Skin epidermis (tissue), 12 donors: ENCODE measurements around the gene DHRS13.
"Not testable (repeated sequence)": the region's sequence is repeated elsewhere in the genome, so short reads cannot be mapped to it uniquely, and the experiment has no call there.

ENCODE experiments used
- H3K27ac ChIP-seq, 21 experiments: fragments of 200-600 bp; sonication (generic) in 11 of 21; one replicate each; pipeline ENCODE4 v1.5.0; 2020; ENCODE audit warnings: mild to moderate bottlenecking in 3 of 21, inconsistent platforms in 2 of 21, moderate library complexity in 2 of 21
- H3K4me3 ChIP-seq, 7 experiments: fragments of 200-600 bp; sonication (generic) in 2 of 7; one replicate each; pipeline ENCODE4 v1.5.0; 2020; ENCODE audit warnings: inconsistent platforms in 2 of 7, mild to moderate bottlenecking in 2 of 7, moderate library complexity in 1 of 7

Gene DHRS13

GRCh38 chr17:28938552-28938951 lies 35.7 kb upstream of the DHRS13 start:
- H3K4me3 ChIP-seq: no peak overlapping the region
- H3K27ac ChIP-seq: peak overlapping the region in 2 of 21 experiments; percentile 30 to 47

- Histone ChIP-seq H3K27ac (peak overlapping the region in 5 of 21 experiments; percentile 2 to 53 (median 8)), H3K4me3 (no peak overlapping the region)
Observed at GRCh38 chr17:28937044-28937729, 34.3 kb upstream of the DHRS13 start.

- H3K4me3 ChIP-seq: no peak overlapping the region
- peak overlapping the region in 1 of 21 experiments; percentile 8 for H3K27ac ChIP-seq
Observed at GRCh38 chr17:28935744-28936460, 33.0 kb upstream of the DHRS13 start.

GRCh38 chr17:28934508-28934907 lies 31.6 kb upstream of the DHRS13 start:
- not testable (repeated sequence) for H3K4me3 ChIP-seq, H3K27ac ChIP-seq

DNA sequence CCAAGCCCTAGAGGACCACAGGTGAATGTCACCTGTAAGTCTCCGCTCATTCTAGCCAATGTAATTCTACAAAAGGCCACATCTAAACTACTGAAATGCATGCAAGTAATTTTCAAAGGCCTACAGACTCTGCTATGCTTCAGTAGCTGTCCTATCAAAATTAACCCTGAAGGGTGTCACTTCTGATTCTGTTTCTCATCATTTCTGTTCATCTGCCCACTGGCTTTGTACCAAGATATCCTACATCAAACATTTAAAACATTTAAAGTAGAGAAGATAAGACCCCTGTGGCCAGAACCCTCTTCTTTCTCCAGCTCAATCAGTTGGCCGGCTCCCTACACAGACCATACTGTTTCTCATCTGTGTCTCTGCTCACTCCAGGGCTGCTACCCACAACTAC lies 26.9 kb upstream of the DHRS13 start:
- Histone ChIP-seq H3K27ac (no peak overlapping the region), H3K4me3 (no peak overlapping the region)

GRCh38 chr17:28928061-28928460 lies 25.2 kb upstream of the DHRS13 start:
- Histone ChIP-seq H3K27ac (peak overlapping the region in 2 of 21 experiments; percentile 64 to 78), H3K4me3 (no peak overlapping the region)

DNA sequence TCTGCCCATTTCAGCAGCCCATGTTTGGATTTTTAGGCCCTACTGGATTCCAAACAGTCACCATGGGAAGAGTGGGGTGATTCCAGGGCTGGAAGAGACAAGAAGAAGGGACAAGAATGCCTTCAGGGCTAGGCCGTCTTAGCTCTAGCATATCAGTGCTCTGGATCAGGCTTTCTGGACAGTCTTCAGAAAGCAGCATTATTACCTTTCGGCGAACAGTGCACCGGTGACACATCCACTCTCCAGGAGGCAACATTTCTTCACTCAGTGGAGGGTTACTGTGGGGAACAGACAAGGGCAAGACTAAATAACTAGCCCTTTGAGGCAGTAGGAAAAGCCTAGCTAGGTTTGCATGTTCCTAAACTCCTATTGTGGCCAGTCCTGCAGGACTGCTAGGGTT lies 23.9 kb upstream of the DHRS13 start:
- Histone ChIP-seq H3K27ac (peak overlapping the region in 17 of 21 experiments; percentile 24 to 83 (median 64)), H3K4me3 (no peak overlapping the region)

GRCh38 chr17:28926366-28926765 lies 23.5 kb upstream of the DHRS13 start:
- H3K27ac ChIP-seq: peak overlapping the region in 16 of 21 experiments; percentile 31 to 83 (median 64)

DNA sequence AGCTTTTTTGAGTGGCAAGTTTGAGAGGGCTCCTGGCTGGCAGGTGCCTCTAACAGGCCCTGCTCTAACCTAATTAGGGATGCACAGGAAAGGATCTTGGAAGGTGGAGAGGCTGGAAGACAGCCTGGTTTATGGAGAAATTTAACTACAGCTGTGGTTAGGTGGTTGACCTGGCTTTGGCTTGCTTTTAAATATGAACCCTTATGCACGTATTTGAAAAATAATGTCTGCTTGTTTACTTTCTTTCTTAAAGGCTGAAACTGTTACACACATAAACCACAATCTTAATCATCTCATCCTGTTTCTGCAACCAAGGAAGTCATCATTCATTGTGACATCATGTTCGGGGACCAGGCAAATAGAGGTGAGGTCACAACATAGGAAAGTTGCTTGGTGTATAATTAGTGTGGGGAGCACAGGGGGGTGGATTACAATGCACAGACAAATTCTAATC lies 23.1 kb upstream of the DHRS13 start:
- Histone ChIP-seq H3K4me3 (no peak overlapping the region), H3K27ac (peak overlapping the region in 15 of 21 experiments; percentile 20 to 83 (median 62))

More at GRCh38 chr17:28926366-28926765, 23.5 kb upstream of the DHRS13 start:
- no peak overlapping the region for H3K4me3 ChIP-seq

DNA sequence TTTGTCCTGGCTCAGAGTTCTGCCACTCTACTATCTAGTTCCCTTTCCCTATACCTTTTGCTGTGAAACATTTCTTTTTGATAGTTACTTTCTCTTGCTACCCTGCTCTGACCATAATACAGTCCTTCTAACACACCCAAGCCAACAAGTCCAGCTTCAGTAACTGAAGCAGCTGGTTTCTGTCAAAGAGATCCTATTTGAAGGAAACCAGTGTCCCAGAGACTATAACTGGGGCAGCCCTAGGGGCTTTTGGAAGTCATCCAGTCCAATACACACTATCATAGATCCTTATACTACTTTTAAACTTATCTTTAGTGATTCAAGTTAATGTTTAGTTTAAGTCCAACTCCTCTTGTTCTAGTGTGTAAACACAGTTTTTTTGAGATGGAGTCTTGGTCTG lies 17.3 kb upstream of the DHRS13 start:
- H3K4me3 ChIP-seq: no peak overlapping the region

GRCh38 chr17:28918295-28918694 lies 15.4 kb upstream of the DHRS13 start:
- no peak overlapping the region for H3K4me3 ChIP-seq
- peak overlapping the region in 1 of 21 experiments; percentile 10 for H3K27ac ChIP-seq

More for the DNA sequence above, 17.3 kb upstream of the DHRS13 start:
- no peak overlapping the region for H3K27ac ChIP-seq

DNA sequence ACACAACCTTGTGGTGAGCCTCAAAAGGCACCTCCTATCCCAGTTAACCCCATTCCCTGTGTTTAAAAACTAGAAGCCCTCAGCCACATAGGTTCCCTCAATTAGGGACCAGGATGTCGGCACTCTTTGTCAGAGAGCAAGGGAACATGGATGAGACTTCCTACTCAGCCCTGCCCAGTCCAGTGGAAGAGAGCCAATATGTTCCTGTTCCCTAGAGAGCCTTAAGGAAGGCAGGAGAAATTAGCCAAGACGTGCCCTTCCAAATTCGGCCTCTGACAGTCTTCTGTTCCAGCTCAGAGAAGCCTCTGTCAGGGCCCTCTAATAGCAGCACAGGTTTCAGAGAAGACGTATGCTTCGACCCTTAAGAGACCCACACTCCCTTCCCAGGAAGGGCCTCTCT lies 14.6 kb upstream of the DHRS13 start:
- H3K27ac ChIP-seq: peak overlapping the region in 3 of 21 experiments; percentile 4 to 25 (median 16)
- H3K4me3 ChIP-seq: no peak overlapping the region

DNA sequence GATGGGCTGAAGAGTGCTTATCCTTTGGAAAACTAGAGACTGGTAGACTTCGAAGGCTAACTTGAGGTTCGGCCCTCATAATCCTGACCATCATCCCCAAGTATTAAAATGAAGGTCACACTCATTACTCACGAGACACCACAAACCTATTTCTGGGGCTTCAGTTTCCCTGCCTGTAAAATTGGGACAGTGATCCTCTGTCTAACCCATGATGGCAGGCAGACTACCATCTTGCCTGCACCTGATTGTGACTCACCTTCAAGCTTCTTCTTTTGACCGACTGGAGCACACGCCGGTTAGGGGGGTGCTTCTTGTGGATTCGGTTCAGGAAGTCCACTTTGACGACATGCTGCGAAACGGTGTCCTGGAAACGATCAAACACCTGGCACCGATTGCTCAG lies 14.2 kb upstream of the DHRS13 start:
- peak overlapping the region in 3 of 21 experiments; percentile 4 to 25 (median 16) for H3K27ac ChIP-seq
- H3K4me3 ChIP-seq: no peak overlapping the region

DNA sequence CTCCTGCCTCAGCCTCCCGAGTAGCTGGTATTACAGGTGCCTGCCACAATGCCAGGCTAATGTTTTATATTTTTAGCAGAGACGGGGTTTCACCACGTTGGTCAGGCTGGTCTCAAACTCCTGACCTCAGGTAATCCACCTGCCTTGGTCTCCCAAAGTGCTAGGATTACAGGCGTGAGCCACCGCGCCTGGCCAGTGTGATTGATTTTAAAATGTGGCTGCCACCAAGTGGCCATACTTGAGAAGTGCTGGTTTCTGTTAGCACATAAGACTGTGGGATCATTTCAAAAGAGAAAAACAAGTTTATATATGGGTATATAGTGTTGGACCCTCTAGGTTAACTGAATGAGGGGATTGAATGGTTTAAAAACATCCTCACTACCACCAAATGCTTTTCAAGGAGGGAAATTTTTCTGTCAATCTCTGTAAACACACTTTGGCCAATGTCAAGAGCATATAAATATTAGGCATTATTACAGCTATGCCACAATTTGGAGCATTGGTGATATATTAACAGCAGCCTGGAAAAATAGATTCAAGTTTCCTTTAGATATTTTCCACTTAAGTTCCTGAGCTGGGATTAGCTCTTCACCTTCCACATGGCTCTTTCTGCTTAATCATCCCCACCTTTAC lies 13.5 kb upstream of the DHRS13 start:
- no peak overlapping the region for H3K27ac ChIP-seq
- no peak overlapping the region for H3K4me3 ChIP-seq

GRCh38 chr17:28912938-28913333 lies 10.1 kb upstream of the DHRS13 start:
- H3K4me3 ChIP-seq: no peak overlapping the region
- H3K27ac ChIP-seq: peak overlapping the region in 2 of 21 experiments; percentile 5 to 13

- Histone ChIP-seq H3K27ac (peak overlapping the region in 2 of 21 experiments; percentile 5 to 13), H3K4me3 (no peak overlapping the region)
Observed at GRCh38 chr17:28912281-28912937, 9.5 kb upstream of the DHRS13 start.

GRCh38 chr17:28911411-28912045 lies 8.6 kb upstream of the DHRS13 start:
- Histone ChIP-seq H3K27ac (peak overlapping the region in 1 of 21 experiments; percentile 65), H3K4me3 (no peak overlapping the region)

GRCh38 chr17:28910534-28910933 lies 7.7 kb upstream of the DHRS13 start:
- no peak overlapping the region for H3K27ac ChIP-seq

DNA sequence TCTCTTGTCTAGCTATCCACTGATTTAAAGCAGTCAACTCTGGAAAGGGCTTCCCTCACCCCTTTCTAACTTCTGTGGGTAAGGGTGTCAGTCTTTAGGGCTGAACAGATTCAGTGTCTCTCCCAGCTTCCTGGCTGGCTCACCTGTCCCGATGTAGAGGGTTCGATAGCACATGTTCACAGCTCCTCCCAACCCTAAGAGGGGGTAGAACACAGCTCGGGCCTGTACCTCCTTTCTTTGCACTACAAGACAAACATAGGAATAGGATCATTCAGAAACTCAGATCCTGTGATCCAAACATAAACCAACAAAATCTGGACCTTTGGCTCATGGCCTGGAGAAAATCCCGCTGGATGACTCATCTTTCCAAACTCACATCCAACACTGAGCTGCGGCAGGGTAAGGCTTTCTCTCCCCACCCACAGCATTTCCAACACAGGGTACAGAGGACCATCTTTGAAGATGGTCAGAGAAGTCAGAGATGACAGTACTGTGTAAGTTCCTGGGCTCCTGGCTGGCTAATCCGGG lies 5.8 kb upstream of the DHRS13 start:
- Histone ChIP-seq H3K4me3 (no peak overlapping the region), H3K27ac (peak overlapping the region in 11 of 21 experiments; percentile 22 to 66 (median 55))

More at GRCh38 chr17:28910534-28910933, 7.7 kb upstream of the DHRS13 start:
- no peak overlapping the region for H3K4me3 ChIP-seq
